Tibial nerve (tissue), 3 donors: ENCODE data around the gene ELP5.

ENCODE experiments used
- CTCF ChIP-seq, 5 experiments: fragments of 200-600 bp in 3 of 5; fragments of 450-650 bp in 2 of 5; sonication (generic) in 3 of 5; IDR thresholded peaks; one replicate each; pipeline ENCODE4 v1.5.1; 2016 to 2019; ENCODE audit warnings: antibody characterized with exemption in 5 of 5, mild to moderate bottlenecking in 3 of 5, moderate library complexity in 2 of 5
- POLR2A ChIP-seq, 2 donors: fragments of 450-650 bp; IDR thresholded peaks; one replicate each; pipeline ENCODE4 v1.6.1; 2017; ENCODE audit warnings: antibody characterized with exemption in 2 of 2, mild to moderate bottlenecking in 2 of 2, moderate library complexity in 2 of 2

- no peak for TF ChIP-seq CTCF (IDR thresholded peaks at IDR 0.05)
- TF ChIP-seq POLR2A (IDR thresholded peaks at IDR 0.05), result peak; percentile 76 to 83
Observed at GRCh38 chr17:7241783-7242716, 10.0 kb upstream of the ELP5 start, which contains the start of gene GABARAP.
